RKO (cell line): ENCODE measurements around the gene ANKAR.
"Not testable (repeated sequence)": the region's sequence is repeated elsewhere in the genome, so short reads cannot be mapped to it uniquely, and the experiment has no call there.

Experiments
- DNase-seq: peaks from one replicate; pipeline ENCODE4 v3.0.0-alpha.2; 2016; ENCODE audit warnings: low spot score

The ANKAR gene

DNA sequence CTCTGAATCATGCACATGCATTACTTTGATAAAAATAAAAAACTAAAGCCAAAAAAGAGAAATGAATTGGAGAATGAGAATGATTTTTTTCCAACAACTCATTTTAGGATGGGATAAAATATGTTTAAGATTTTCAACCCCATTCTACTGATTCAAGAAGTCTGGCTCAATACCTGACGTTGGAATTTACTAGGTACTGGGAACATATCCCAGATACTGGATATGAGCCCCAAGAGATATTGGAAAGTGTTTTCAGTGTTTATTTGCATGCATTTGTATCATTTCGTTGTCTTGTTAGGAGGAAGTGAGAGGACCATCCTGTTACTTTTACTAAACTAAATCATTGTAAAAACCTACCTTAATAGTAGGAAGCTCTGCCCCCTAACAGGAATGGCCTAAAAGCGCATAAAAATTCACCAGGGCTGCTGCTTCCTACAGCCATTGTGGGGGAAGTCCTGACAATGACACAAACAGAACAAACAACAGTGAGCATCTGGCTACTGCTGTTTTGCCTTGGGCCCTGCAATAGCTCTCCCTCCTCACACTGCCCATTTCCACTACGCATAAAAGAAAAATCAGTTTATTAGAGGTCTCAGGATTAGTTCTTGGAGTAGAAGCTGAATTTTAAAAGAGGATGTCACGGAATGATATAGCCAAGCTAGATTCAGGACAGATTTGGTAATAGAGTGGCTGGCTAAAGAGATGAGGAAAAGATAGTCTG is 35.2 kb downstream of the ANKAR start:
- no peak for DNase-seq

DNA sequence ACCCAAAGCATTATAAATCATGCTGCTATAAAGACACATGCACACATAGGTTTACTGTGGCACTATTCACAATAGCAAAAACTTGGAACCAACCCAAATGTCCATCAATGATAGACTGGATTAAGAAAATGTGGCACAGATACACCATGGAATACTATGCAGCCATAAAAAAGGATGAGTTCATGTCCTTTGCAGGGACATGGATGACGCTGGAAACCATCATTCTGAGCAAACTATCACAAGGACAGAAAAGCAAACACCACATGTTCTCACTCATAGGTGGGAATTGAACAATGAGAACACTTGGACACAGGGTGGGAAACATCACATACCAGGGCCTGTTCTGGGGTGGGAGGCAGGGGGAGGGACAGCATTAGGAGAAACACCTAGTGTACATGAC is 43.1 kb downstream of the ANKAR start:
- DNase-seq: not testable (repeated sequence)

DNA sequence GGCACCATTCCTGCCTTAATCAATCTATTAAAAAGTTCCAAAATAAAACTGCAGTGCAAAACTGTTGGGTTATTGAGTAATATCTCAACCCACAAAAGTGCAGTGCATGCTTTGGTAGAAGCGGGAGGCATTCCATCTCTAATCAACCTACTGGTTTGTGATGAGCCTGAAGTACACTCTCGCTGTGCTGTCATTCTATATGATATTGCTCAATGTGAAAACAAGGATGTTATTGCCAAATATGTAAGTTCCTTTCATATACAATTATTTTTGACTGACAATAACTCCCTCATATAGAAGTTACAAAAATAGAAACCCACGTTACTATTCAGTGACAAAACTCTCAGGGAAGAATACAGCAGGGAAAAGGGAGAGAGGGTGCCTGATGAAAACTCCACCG is 45.1 kb downstream of the ANKAR start:
- no peak for DNase-seq

DNA sequence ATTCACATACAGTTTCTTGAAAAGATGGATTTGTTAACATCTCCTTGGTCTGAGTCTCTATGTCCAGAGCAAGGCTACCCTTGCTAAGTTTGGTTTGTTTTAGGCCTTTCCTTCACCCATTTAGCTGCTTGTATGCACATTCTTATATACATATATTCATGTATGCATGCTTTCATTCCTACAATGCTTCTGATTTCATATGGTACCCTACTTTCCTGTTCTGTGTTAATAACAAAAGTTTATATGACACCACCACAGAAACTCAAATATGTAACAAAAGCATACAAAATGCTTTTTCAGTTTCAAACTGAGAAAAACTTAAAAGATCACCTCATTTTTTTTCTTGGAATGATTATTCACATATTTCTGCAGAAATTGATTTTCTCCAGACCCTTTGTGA is 48.7 kb downstream of the ANKAR start:
- DNase-seq: no peak
